ENCODE results near the gene BCDIN3D.
"Not testable (repeated sequence)": the region's sequence is repeated elsewhere in the genome, so short reads cannot be mapped to it uniquely, and the experiment has no call there.

Gene BCDIN3D

GRCh38 chr12:49863946-49864797 is 21.3 kb upstream of the BCDIN3D start:
- DNase-seq (ENCODE audit: low read depth in 1 of 2, low spot score in 1 of 2) = no peak

- DNase-seq (ENCODE audit: low read depth in 1 of 2, low spot score in 1 of 2) = not testable (repeated sequence)
These were observed 18.0 kb upstream of the BCDIN3D start for GRCh38 chr12:49860921-49861320.

- not testable (repeated sequence) for DNase-seq (ENCODE audit: low read depth in 1 of 2, low spot score in 1 of 2)
These were observed 13.0 kb upstream of the BCDIN3D start for GRCh38 chr12:49855890-49856289.

DNA sequence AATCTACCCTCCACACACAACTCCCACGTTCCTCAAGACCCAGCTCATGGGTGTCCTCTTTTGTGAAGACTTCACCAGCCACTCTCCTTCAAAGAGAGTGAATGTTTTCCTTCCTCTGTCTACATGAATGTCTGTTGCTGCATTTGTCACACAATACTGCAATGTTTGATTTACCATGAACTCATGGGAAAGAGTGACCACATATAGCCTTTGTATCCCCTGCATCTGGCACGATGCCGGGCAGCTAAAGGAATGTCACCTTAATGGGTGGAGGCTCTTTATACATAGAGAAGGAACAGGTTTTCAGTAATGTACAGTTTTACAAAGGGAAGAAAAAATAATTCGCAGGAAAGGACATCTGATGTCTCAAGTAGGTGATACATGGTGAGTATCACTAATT is 12.1 kb upstream of the BCDIN3D start:
- no peak for DNase-seq (ENCODE audit: low read depth in 1 of 2, low spot score in 1 of 2)

DNA sequence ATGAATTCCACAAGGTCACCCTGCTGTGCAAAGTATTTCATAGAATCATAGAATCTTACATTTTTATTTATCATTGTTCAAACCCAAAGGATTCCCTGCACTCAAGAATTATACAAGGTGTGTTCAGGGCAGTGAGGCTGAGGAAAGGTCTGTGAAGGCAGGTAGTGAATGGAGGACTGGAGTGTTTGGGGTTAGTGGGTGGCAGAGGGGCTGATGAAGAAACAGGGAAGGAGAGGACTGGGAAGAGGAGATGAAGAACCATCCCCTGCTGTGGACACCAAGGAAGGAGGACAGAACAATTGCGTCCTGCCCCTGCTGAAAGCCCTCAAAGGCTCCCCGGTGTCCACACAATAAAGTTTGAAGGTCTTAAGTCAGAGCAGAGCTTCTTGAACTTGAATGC is 10.8 kb upstream of the BCDIN3D start:
- no peak for DNase-seq (ENCODE audit: low read depth in 1 of 2, low spot score in 1 of 2)

DNA sequence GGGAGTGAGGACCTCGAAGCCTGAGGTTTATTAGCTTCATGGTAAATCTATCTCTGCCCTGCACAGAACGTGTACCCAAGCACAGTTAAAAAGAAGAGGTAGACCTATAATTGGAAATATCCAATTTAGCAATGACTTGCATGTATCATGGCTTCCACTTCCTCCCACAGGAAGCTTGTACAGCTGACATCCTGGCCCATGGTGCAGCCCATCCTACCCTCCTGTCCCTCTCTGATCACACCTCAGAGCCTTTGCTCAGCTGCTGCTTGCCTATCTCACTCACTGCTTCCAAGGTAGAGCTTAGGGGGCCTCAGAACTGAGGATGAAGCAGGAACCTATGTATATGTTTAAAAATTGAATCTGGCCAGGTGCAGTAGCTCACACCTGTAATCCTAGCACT is 4.3 kb upstream of the BCDIN3D start:
- DNase-seq (ENCODE audit: low read depth in 1 of 2, low spot score in 1 of 2) = no peak

GRCh38 chr12:49846032-49846431 is 3.1 kb upstream of the BCDIN3D start:
- DNase-seq (ENCODE audit: low read depth in 1 of 2, low spot score in 1 of 2) = no peak

GRCh38 chr12:49843876-49844437 is 1.1 kb upstream of the BCDIN3D start:
- DNase-seq (ENCODE audit: low read depth in 1 of 2, low spot score in 1 of 2) = no peak

- DNase-seq (ENCODE audit: low read depth in 1 of 2, low spot score in 1 of 2) = no peak
These were observed 505 bp upstream of the BCDIN3D start for GRCh38 chr12:49843411-49843810.

DNA sequence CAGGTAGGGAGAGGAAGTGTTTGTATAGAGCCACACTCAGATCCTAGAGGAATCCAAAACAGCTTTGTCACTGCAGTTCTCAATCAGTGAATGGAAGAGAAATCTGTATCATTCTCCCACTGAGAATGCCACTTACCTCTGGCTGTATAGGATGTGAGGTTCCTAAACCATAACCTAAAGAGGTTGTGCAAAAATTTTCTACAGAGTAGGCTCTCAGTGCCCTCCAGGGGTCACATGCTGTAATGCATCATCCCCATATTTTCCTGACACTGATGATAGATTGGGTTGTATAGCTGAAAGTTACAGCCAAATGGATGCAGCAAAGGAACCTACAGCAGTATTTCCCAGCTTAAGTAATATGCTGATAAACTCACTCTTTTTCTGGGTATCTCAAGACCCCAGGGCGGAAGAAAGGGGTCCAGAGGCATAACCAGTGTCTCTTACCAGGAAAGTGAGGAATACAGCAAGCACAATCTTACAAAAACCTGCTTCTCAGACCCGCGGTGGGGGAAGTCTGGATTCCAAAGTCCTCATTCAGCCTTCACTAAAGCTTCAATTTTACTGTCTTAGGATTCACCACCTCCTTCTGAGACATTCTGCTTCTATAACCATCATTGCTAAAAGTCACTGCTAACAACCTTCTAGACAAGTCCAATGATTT is 3.8 kb downstream of the BCDIN3D start:
- no peak for DNase-seq (ENCODE audit: low read depth in 1 of 2, low spot score in 1 of 2)

GRCh38 chr12:49832836-49833421 is 10.0 kb downstream of the BCDIN3D start:
- no peak for DNase-seq (ENCODE audit: low read depth in 1 of 2, low spot score in 1 of 2)

GRCh38 chr12:49831717-49832116 is 11.2 kb downstream of the BCDIN3D start:
- no peak for DNase-seq (ENCODE audit: low read depth in 1 of 2, low spot score in 1 of 2)

GRCh38 chr12:49828133-49829091 is 14.5 kb downstream of the BCDIN3D start, which contains the start of gene NCKAP5L:
Gene NCKAP5L (minus strand): TSS chr12:49828413. CDS start chr12:49804044, 24,369 bp downstream.
- peak; percentile 88 for DNase-seq (ENCODE audit: low read depth in 1 of 2, low spot score in 1 of 2)

DNA sequence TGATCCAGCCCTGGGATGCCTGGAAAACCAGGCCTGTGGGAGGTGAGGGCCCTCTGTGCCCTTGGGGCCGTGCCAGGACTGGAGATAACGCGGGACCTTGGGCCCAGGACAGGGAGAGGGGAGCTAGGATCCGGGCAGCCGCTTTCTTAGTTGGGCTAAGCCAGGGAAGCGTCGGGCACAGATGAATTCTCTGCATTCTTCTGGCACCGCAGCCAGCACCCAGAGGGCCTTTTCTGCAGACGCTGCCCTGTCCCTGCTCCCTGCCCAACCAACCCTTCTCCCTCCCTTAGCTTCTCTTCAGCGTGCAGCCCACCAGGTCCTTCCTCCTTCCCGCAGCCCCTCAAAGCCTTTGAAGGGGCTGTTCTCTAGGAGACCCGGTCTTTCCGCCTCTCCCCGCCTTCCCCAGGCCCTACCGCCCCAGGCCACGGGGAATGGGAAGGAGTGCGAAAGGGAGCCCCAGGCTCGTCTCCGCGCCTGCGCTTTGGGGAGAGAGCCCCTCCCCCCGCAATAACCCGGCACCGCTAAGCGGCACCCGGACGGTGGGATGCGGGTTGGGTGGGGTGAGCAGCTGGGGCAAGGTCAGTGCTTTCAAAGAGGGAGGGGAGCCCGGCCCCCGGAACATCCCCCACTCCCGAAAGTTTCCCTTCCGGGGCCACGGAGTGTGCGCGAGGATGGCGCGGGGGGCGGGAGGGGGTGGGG is 15.4 kb downstream of the BCDIN3D start:
- DNase-seq (ENCODE audit: low read depth in 1 of 2, low spot score in 1 of 2) = peak in 1 of 2 donors; percentile 16

GRCh38 chr12:49827051-49827400 is 15.9 kb downstream of the BCDIN3D start:
- no peak for DNase-seq (ENCODE audit: low read depth in 1 of 2, low spot score in 1 of 2)

GRCh38 chr12:49825971-49826421 is 16.9 kb downstream of the BCDIN3D start:
- DNase-seq (ENCODE audit: low read depth in 1 of 2, low spot score in 1 of 2) = no peak

GRCh38 chr12:49825360-49825970 is 17.4 kb downstream of the BCDIN3D start:
- DNase-seq (ENCODE audit: low read depth in 1 of 2, low spot score in 1 of 2) = no peak

DNA sequence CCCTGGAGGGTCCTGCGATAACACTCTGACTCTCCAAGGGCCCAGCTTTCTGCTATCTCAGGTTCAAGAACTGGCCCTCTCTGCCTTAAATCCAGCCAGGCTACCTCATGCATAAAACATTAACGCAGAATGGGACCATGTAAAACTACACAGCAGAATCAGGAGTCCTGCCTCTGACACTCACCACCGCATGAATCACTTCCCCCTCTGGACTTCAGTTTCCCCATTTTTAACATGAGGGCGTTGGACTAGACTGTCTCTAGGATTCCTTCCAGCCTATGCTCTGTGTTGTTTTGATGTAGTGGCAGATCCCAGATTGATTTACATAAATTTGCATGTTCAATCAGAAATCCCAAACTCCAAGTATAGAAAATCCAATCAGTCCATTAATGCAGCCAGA is 18.0 kb downstream of the BCDIN3D start:
- DNase-seq (ENCODE audit: low read depth in 1 of 2, low spot score in 1 of 2) = no peak

GRCh38 chr12:49824416-49824815 is 18.5 kb downstream of the BCDIN3D start:
- DNase-seq (ENCODE audit: low read depth in 1 of 2, low spot score in 1 of 2) = no peak

DNA sequence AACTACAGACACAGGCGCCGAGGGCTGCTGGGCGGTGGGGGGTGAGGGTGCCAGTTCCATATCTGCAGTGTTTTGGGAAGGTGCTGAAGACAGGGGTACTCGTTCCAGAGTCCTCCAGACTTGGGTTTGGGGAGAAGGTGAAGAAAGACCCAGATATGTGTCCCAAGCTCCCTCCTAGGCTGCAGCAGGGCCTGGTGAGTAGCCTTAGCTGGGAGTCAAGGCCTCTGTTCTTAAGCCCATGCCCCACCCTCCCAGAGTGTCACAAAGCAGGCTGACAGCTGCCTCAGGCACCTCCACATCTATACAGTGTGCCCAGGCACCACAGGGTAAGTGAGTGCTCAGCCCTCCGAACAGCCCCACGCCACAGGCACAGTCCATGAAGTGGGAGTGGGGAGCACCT is 19.0 kb downstream of the BCDIN3D start:
- DNase-seq (ENCODE audit: low read depth in 1 of 2, low spot score in 1 of 2) = no peak
